Mesodermal cell (in vitro differentiated cells): ENCODE data around the gene TMEM191C.
"Not testable (repeated sequence)": the region's sequence is repeated elsewhere in the genome, so short reads cannot be mapped to it uniquely, and the experiment has no call there.

Experiments used
- H3K27ac ChIP-seq: 2 replicates; pipeline ENCODE4 v1.7.0; 2013; ENCODE audit warnings: mild to moderate bottlenecking, low read depth, low read length, moderate library complexity; ENCODE audit not compliant: severe bottlenecking
- H3K36me3 ChIP-seq: 2 replicates; pipeline ENCODE4 v1.7.1; 2013; ENCODE audit warnings: mild to moderate bottlenecking, low read length, moderate library complexity; ENCODE audit not compliant: control insufficient read depth, insufficient read depth
- H3K4me1 ChIP-seq: one replicate; pipeline ENCODE4 v1.7.1; 2013; ENCODE audit warnings: mild to moderate bottlenecking, low read length; ENCODE audit not compliant: insufficient read depth, control insufficient read depth, poor library complexity, severe bottlenecking
- H3K4me3 ChIP-seq: 2 replicates; pipeline ENCODE4 v1.7.0; 2013; ENCODE audit warnings: low read length, control low read depth, mild to moderate bottlenecking; ENCODE audit not compliant: insufficient read depth, poor library complexity, severe bottlenecking; ENCODE audit errors: extremely low read depth
- H3K9me3 ChIP-seq: 2 replicates; pipeline ENCODE4 v1.7.1; 2013; ENCODE audit warnings: mild to moderate bottlenecking, low read length, moderate library complexity; ENCODE audit not compliant: control insufficient read depth
- WGBS, 2 experiments: methylation state at CpG; one replicate each; pipeline ENCODE4 v1.1.5; 2013; ENCODE audit warnings: missing lambda C conversion rate in 2 of 2; ENCODE audit not compliant: insufficient coverage in 2 of 2; 5-methylcytosine and 5-hydroxymethylcytosine counted together

The TMEM191C gene

GRCh38 chr22:21490556-21490955 lies 23.4 kb downstream of the TMEM191C start:
- not testable (repeated sequence) for H3K4me1 ChIP-seq, H3K4me3 ChIP-seq, H3K27ac ChIP-seq, H3K36me3 ChIP-seq, H3K9me3 ChIP-seq
- no CpG with 5 or more reads among the region's 6 CpGs for WGBS, 2 experiments

- not testable (repeated sequence) for H3K9me3 ChIP-seq, H3K27ac ChIP-seq, H3K4me1 ChIP-seq, H3K36me3 ChIP-seq, H3K4me3 ChIP-seq
- no CpG with 5 or more reads among the region's 8 CpGs for WGBS, 2 experiments
These were observed 25.1 kb downstream of the TMEM191C start for GRCh38 chr22:21492271-21492670.

GRCh38 chr22:21493789-21494782 lies 26.9 kb downstream of the TMEM191C start:
- H3K36me3 ChIP-seq, H3K4me1 ChIP-seq, H3K4me3 ChIP-seq, H3K27ac ChIP-seq, H3K9me3 ChIP-seq: not testable (repeated sequence)
- WGBS, 2 experiments = no CpG with 5 or more reads among the region's 23 CpGs

DNA sequence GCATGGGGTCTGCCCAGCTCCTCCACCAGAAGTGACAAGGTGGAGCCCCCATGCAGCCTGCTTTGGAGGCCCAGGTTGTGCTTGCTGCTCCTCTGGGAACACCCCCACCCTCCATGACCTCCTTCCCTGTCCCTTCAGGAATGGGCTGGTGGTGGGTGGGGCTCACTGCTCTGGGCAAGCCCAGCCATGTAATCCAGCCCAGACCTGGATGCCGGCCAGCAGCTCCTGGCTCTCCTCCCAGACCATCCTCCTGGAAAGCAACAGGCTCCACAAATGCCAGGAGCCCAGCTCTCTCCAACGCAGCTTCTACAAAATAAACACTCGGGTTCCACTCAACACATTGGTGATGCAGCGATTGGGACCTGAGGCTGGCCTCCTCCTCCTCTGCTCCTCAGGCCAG lies 30.8 kb downstream of the TMEM191C start:
- WGBS, 2 experiments = no CpG with 5 or more reads among the region's 4 CpGs

GRCh38 chr22:21498489-21498888 lies 31.3 kb downstream of the TMEM191C start:
- not testable (repeated sequence) for H3K36me3 ChIP-seq, H3K9me3 ChIP-seq, H3K27ac ChIP-seq, H3K4me3 ChIP-seq, H3K4me1 ChIP-seq
- no CpG with 5 or more reads among the region's 7 CpGs for WGBS, 2 experiments

More for the DNA sequence above, 30.8 kb downstream of the TMEM191C start:
- not testable (repeated sequence) for H3K4me3 ChIP-seq, H3K9me3 ChIP-seq, H3K36me3 ChIP-seq, H3K27ac ChIP-seq, H3K4me1 ChIP-seq

- not testable (repeated sequence) for H3K27ac ChIP-seq, H3K9me3 ChIP-seq, H3K4me1 ChIP-seq, H3K36me3 ChIP-seq, H3K4me3 ChIP-seq
- no CpG with 5 or more reads among the region's 16 CpGs for WGBS, 2 experiments
These were observed 32.7 kb downstream of the TMEM191C start for GRCh38 chr22:21499623-21500506.

DNA sequence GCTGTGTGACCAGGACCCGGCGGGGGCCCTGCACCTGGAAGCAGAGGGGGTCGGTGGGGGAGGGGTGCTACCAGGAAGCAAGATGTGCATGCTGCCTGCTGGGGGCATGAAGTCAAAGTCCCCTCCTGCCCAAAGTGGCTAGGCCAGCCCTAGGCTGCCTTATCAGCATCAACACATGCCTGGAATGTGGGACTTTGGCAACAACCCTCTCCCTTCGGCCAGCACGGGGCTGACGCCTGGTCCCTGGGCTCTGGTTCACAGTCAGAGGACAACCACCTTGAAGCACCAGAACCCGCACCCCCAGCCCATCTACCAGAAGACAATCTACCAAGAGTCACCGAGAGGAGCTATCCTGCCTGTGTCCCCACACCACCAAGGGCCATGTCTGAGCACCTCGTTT lies 43.2 kb downstream of the TMEM191C start:
- not testable (repeated sequence) for H3K4me3 ChIP-seq, H3K36me3 ChIP-seq, H3K27ac ChIP-seq, H3K9me3 ChIP-seq, H3K4me1 ChIP-seq
- no CpG with 5 or more reads among the region's 9 CpGs for WGBS, 2 experiments

DNA sequence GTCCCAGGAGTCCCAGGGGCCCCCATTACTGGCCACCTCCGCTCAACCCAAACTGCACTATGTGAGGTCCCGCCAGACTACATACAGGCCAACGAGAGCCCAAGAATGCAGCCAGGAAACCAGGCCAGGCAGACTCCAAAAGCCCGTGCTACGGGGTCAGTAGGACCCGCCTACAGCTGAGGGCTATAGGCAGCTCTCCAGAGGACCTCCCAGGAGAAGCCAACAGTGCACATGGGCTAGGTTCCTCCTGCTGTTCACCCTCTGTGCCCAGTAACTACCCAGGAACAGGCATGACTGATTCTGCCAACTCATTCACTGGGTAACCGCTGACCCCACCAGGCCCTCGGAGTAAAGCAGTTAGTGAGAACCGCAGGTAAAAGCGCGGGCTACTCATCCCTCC lies 44.8 kb downstream of the TMEM191C start:
- not testable (repeated sequence) for H3K36me3 ChIP-seq, H3K4me3 ChIP-seq, H3K9me3 ChIP-seq, H3K27ac ChIP-seq, H3K4me1 ChIP-seq
- WGBS, 2 experiments = no CpG with 5 or more reads among the region's 11 CpGs

DNA sequence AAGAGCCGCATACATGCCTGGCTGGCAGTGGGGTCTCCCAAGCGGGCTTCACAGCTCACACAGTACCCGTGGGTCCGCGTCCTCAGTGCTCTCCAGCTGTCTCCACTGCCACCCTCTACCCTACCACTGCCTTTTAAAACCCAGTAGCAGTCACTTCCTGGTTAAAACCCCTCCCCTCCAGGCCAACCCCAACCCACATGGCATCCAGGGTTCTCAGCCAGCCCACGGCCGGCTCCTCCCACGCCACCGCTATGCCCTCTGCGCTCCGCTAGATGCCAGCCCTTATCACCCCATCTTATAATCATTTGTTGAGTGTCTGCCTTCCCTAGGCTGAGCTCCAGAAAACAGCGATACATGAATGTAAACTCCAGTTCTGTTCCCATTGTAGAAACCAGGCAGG lies 46.9 kb downstream of the TMEM191C start:
- H3K27ac ChIP-seq, H3K9me3 ChIP-seq, H3K36me3 ChIP-seq, H3K4me1 ChIP-seq, H3K4me3 ChIP-seq: not testable (repeated sequence)
- WGBS, 2 experiments = no CpG with 5 or more reads among the region's 12 CpGs

DNA sequence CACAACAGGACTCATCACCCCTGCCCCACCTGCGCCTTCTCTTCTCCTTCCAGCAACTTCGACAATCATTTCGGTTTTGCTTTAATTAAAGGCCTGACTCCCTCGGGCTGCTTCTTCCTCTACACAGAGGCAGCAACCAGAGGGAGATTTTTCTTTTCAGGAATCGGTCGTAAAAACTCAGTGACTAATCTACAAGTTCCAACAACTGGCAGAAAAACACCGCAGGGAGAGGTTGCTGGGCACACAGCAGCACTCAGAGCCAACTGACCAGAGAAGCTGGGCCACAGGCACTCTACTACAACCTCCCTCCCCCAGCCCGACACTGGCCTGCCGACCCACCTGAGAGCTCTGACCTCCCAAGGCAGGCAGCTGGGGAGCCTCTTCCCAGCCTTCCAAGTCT lies 48.0 kb downstream of the TMEM191C start:
- not testable (repeated sequence) for H3K4me3 ChIP-seq, H3K27ac ChIP-seq, H3K36me3 ChIP-seq, H3K4me1 ChIP-seq, H3K9me3 ChIP-seq
- no CpG with 5 or more reads among the region's 9 CpGs for WGBS, 2 experiments

- not testable (repeated sequence) for H3K9me3 ChIP-seq, H3K36me3 ChIP-seq, H3K27ac ChIP-seq, H3K4me1 ChIP-seq, H3K4me3 ChIP-seq
- no CpG with 5 or more reads among the region's 22 CpGs for WGBS, 2 experiments
These were observed 49.3 kb downstream of the TMEM191C start for GRCh38 chr22:21516522-21516921.
